Measurements from ENCODE around the gene MIPOL1. TPM values are rescaled to one million over a fixed set of nuclear protein-coding genes. Genes with fewer than 3 reads are reported as not detected.

Gene MIPOL1
- total and polyA plus RNA-seq, 10 donors = 0.50 to 15.5 (median 7.3) TPM

DNA sequence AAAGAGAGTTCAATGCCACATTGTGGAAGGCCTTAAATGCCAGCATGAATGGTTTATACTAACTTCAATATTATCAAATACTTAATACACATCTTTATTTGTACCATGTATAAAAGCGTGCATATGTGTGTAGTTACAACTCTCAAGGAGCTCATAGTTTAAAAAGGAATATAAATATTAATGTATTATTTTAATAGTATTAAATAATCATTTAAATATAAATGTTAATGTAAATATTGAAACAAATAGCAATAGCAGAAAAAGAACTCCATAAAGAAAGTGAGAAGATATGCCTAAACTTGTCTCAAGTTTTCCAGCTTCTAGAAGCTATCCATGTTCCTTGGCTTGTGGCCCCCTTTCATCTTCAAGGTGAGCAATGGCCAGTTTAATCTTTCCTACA lies 215.3 kb downstream of the MIPOL1 start:
- H3K27me3 ChIP-seq (replicated peaks in 1 of 7) = no peaks in the 10 kb centered on the region
- peaks cover 0 to 11% (median 0%) of the 10 kb centered on the region in 8 donors for H3K9me3 ChIP-seq
- no peak overlapping the region for H3K27ac ChIP-seq
- intact Hi-C loops (cut with DNase I; ENCODE audit: low total_unique reads) = no loop called here
- 81 to 97% (median 86%) methylated on average over 1 of the region's 1 CpG for WGBS, 5 donors
- H3K4me3 ChIP-seq = no peak overlapping the region
- H3K36me3 ChIP-seq = no peaks in the 10 kb centered on the region
- no peak for DNase-seq
- TF ChIP-seq POLR2AphosphoS5 (IDR thresholded peaks at IDR 0.05) (no peak), POLR2A (IDR thresholded peaks at IDR 0.05) (no peak)
- TF ChIP-seq, protein P1, sequence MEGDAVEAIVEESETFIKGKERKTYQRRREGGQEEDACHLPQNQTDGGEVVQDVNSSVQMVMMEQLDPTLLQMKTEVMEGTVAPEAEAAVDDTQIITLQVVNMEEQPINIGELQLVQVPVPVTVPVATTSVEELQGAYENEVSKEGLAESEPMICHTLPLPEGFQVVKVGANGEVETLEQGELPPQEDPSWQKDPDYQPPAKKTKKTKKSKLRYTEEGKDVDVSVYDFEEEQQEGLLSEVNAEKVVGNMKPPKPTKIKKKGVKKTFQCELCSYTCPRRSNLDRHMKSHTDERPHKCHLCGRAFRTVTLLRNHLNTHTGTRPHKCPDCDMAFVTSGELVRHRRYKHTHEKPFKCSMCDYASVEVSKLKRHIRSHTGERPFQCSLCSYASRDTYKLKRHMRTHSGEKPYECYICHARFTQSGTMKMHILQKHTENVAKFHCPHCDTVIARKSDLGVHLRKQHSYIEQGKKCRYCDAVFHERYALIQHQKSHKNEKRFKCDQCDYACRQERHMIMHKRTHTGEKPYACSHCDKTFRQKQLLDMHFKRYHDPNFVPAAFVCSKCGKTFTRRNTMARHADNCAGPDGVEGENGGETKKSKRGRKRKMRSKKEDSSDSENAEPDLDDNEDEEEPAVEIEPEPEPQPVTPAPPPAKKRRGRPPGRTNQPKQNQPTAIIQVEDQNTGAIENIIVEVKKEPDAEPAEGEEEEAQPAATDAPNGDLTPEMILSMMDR (IDR thresholded peaks at IDR 0.05 in 8 of 11, conservative IDR thresholded peaks at IDR 0.05 in 3 of 11) = no peak
- no peaks in the 10 kb centered on the region for H3K4me1 ChIP-seq

DNA sequence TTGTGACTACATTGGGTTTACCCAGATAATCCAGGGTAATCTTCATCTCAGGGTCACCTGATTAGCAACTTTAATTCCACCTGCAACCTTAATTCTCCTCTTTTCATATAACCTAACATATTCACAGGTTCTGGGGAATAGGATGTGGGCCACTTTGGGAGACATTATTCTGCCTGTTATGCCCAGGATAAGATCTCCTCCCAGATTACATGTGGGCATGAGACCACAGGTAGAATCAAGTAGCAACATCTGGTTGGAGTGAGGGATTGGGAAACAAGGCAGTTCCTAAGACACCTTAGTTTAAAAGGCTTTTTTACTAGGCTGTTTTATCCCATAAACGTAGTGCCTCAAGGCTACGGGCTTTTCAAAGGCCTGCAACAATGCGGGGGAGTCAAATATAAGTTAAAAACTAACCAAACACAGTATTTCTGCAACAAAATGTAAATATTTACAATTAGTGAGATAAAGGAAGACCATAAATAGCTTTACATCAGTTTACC lies 215.8 kb downstream of the MIPOL1 start:
- no peaks in the 10 kb centered on the region for H3K27me3 ChIP-seq (replicated peaks in 1 of 7)
- 86 to 93% (median 91%) methylated on average over 3 of the region's 3 CpGs for WGBS, 5 donors
- H3K4me3 ChIP-seq = no peak overlapping the region
- no peak overlapping the region for H3K27ac ChIP-seq
- H3K9me3 ChIP-seq = peaks cover 0 to 11% (median 0%) of the 10 kb centered on the region in 8 donors
- DNase-seq = no peak
- H3K4me1 ChIP-seq = no peaks in the 10 kb centered on the region
- TF ChIP-seq, protein P1 (IDR thresholded peaks at IDR 0.05 in 8 of 11, conservative IDR thresholded peaks at IDR 0.05 in 3 of 11) = no peak
- no peak for TF ChIP-seq POLR2A (IDR thresholded peaks at IDR 0.05)
- TF ChIP-seq POLR2AphosphoS5 (IDR thresholded peaks at IDR 0.05) = no peak
- intact Hi-C loops (cut with DNase I; ENCODE audit: low total_unique reads) = no loop called here
- no peaks in the 10 kb centered on the region for H3K36me3 ChIP-seq

GRCh38 chr14:37416264-37416663 lies 218.5 kb downstream of the MIPOL1 start:
- Histone ChIP-seq H3K27me3 (replicated peaks in 1 of 7) (no peaks in the 10 kb centered on the region), H3K36me3 (no peaks in the 10 kb centered on the region), H3K4me3 (no peak overlapping the region), H3K4me1 (no peaks in the 10 kb centered on the region), H3K27ac (no peak overlapping the region), H3K9me3 (peaks cover 0 to 4% (median 0%) of the 10 kb centered on the region in 8 donors)
- DNase-seq = no peak
- intact Hi-C loops (cut with DNase I; ENCODE audit: low total_unique reads) = no loop called here
- WGBS, 5 donors = 91 to 96% (median 93%) methylated on average over 2 of the region's 2 CpGs
- TF ChIP-seq, protein P1 (IDR thresholded peaks at IDR 0.05 in 8 of 11, conservative IDR thresholded peaks at IDR 0.05 in 3 of 11) = no peak
- TF ChIP-seq POLR2A (IDR thresholded peaks at IDR 0.05) (no peak), POLR2AphosphoS5 (IDR thresholded peaks at IDR 0.05) (no peak)

DNA sequence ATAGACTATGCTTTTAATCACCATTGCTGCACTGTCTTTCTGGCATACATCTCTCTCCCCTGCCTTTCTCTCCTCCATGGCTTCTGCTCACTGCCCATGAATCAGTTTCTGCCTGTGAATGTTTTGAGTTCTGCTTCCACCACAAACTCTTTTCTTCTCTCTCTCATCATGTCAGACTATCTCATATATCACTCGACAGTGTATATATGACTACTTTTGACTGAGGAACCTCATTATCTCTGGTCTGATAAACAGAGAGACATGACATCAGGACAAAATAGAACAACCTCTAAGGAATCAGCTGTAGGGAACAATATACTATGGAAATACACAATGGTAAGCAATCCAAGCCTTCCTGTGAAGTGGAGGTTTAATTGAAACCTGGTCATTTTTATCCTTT lies 219.4 kb downstream of the MIPOL1 start:
- WGBS, 5 donors = 68 to 95% (median 83%) methylated on average over 1 of the region's 1 CpG
- Histone ChIP-seq H3K9me3 (peaks cover 0 to 4% (median 0%) of the 10 kb centered on the region in 8 donors), H3K4me1 (no peaks in the 10 kb centered on the region), H3K27me3 (replicated peaks in 1 of 7) (no peaks in the 10 kb centered on the region), H3K4me3 (no peak overlapping the region), H3K36me3 (no peaks in the 10 kb centered on the region), H3K27ac (no peak overlapping the region)
- no peak for DNase-seq
- TF ChIP-seq POLR2A (IDR thresholded peaks at IDR 0.05) (no peak), POLR2AphosphoS5 (IDR thresholded peaks at IDR 0.05) (no peak)
- TF ChIP-seq, protein P1 (IDR thresholded peaks at IDR 0.05 in 8 of 11, conservative IDR thresholded peaks at IDR 0.05 in 3 of 11) = no peak
- intact Hi-C loops (cut with DNase I; ENCODE audit: low total_unique reads) = no loop called here
